ENCODE results near the gene TMEM272. TPM values are rescaled to one million over a fixed set of nuclear protein-coding genes. Genes with fewer than 3 reads are reported as not detected.
A peak's percentile ranks its signal among the peaks of the same experiment; 100 is the strongest.

TMEM272 gene
- total RNA-seq, 4 donors from 2014 or later = not detected

- TF ChIP-seq, protein P1, sequence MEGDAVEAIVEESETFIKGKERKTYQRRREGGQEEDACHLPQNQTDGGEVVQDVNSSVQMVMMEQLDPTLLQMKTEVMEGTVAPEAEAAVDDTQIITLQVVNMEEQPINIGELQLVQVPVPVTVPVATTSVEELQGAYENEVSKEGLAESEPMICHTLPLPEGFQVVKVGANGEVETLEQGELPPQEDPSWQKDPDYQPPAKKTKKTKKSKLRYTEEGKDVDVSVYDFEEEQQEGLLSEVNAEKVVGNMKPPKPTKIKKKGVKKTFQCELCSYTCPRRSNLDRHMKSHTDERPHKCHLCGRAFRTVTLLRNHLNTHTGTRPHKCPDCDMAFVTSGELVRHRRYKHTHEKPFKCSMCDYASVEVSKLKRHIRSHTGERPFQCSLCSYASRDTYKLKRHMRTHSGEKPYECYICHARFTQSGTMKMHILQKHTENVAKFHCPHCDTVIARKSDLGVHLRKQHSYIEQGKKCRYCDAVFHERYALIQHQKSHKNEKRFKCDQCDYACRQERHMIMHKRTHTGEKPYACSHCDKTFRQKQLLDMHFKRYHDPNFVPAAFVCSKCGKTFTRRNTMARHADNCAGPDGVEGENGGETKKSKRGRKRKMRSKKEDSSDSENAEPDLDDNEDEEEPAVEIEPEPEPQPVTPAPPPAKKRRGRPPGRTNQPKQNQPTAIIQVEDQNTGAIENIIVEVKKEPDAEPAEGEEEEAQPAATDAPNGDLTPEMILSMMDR (IDR thresholded peaks at IDR 0.05) = no peak
- TF ChIP-seq EP300 (IDR thresholded peaks at IDR 0.05; ENCODE audit: low read depth) (no peak), POLR2AphosphoS5 (IDR thresholded peaks at IDR 0.05) (no peak)
- Histone ChIP-seq H3K27me3 (no peaks in the 10 kb centered on the region), H3K4me1 (peaks cover 5 to 13% (median 10%) of the 10 kb centered on the region in 4 donors), H3K27ac (no peak overlapping the region), H3K4me3 (no peak overlapping the region), H3K36me3 (no peaks in the 10 kb centered on the region), H3K9me3 (no peaks in the 10 kb centered on the region)
- DNase-seq = no peak
- 85% methylated on average over 8 of the region's 8 CpGs; no CpG with 5 or more reads in 1 of the 2 donors for WGBS, 2 donors (ENCODE audit: low coverage in 1 of 2)
- in situ Hi-C loops (cut with MboI; ENCODE audit: low pct_ligation_motif_present in 1 of 4, low pct_unique_long_range_greater_than_20kb in 1 of 4, low sequenced_read_pairs in 3 of 4) (loop anchor here in 1 of 4 donors (25.0 kb wide), 2 partner anchors 320 to 620 kb away; partner anchors contain the start of gene NEK5), intact Hi-C loops (cut with DNase I; ENCODE audit: low total_unique reads) (no loop called here)
These were observed 27.3 kb downstream of the TMEM272 start for GRCh38 chr13:51817717-51818116.

GRCh38 chr13:51816604-51817249, 28.2 kb downstream of the TMEM272 start:
- TF ChIP-seq, protein P1 (IDR thresholded peaks at IDR 0.05) = no peak
- TF ChIP-seq EP300 (IDR thresholded peaks at IDR 0.05; ENCODE audit: low read depth) = no peak
- TF ChIP-seq POLR2AphosphoS5 (IDR thresholded peaks at IDR 0.05) = no peak
- no peak for TF ChIP-seq POLR2A (IDR thresholded peaks at IDR 0.05)
- no peaks in the 10 kb centered on the region for H3K9me3 ChIP-seq
- intact Hi-C loops (cut with DNase I; ENCODE audit: low total_unique reads) = no loop called here
- DNase-seq = no peak
- H3K27me3 ChIP-seq = no peaks in the 10 kb centered on the region
- no peak overlapping the region for H3K27ac ChIP-seq
- WGBS, 2 donors (ENCODE audit: low coverage in 1 of 2) = 75 to 86% methylated on average over 15 to 19 of the region's 19 CpGs
- in situ Hi-C loops (cut with MboI; ENCODE audit: low pct_ligation_motif_present in 1 of 4, low pct_unique_long_range_greater_than_20kb in 1 of 4, low sequenced_read_pairs in 3 of 4) = loop anchor here in 1 of 4 donors (25.0 kb wide), 2 partner anchors 321 to 621 kb away; partner anchors contain the start of gene NEK5
- H3K4me1 ChIP-seq = peaks cover 5 to 13% (median 10%) of the 10 kb centered on the region in 4 donors
- H3K36me3 ChIP-seq = no peaks in the 10 kb centered on the region
- no peak overlapping the region for H3K4me3 ChIP-seq

GRCh38 chr13:51815848-51816247, 29.1 kb downstream of the TMEM272 start:
- Histone ChIP-seq H3K27me3 (no peaks in the 10 kb centered on the region), H3K4me3 (no peak overlapping the region), H3K27ac (no peak overlapping the region), H3K36me3 (no peaks in the 10 kb centered on the region), H3K4me1 (peaks cover 5 to 13% (median 10%) of the 10 kb centered on the region in 4 donors), H3K9me3 (no peaks in the 10 kb centered on the region)
- DNase-seq = no peak
- in situ Hi-C loops (cut with MboI; ENCODE audit: low pct_ligation_motif_present in 1 of 4, low pct_unique_long_range_greater_than_20kb in 1 of 4, low sequenced_read_pairs in 3 of 4) = loop anchor here in 1 of 4 donors (25.0 kb wide), 2 partner anchors 321 to 621 kb away; partner anchors contain the start of gene NEK5
- TF ChIP-seq POLR2A (IDR thresholded peaks at IDR 0.05) (no peak), EP300 (IDR thresholded peaks at IDR 0.05; ENCODE audit: low read depth) (no peak), POLR2AphosphoS5 (IDR thresholded peaks at IDR 0.05) (no peak)
- TF ChIP-seq, protein P1 (IDR thresholded peaks at IDR 0.05) = no peak
- WGBS, 2 donors (ENCODE audit: low coverage in 1 of 2) = 40 to 48% methylated on average over 1 to 11 of the region's 11 CpGs
- intact Hi-C loops (cut with DNase I; ENCODE audit: low total_unique reads) = no loop called here

DNA sequence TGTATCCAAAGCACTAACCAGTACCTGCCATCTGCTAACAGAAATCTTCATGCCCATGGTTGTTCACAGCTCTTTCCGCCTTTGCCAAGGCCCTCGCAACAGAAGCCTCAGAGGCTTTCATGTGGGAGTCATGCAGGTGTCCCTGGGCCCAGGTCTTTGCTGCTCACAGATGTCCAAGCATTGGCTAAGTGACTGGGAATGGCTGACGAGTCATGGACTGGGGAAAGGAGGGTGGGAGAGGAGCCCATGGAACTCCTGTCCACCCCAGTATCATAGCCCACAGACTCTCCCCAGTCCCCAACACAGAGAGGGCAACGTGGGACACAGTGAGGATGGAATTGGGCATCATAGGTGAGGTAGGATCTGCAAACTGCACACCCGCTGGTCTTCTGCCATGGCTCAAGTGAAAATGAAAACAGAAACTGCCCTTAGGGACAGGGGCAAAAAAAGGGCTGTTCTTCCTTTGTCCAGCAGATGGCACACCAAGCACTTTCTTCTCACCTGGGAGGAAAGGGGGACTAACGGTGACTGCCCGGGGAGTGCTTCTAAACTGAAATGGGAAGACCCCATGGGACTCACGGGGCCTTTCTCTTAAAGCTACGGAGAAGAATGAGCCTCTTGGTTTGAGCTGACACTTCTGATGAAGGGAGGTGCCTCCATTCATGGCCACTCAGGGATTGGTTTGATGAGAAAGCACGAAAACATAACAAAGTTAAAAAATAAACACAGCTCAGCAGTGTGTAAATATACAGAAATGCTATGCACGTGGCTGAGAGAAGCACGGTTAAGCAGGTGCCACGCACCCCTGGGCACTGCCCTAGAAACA, 29.9 kb downstream of the TMEM272 start:
- 12 to 21% methylated on average over 6 to 13 of the region's 13 CpGs for WGBS, 2 donors (ENCODE audit: low coverage in 1 of 2)
- peak overlapping the region in 1 of 4 donors; percentile 46 for H3K27ac ChIP-seq
- peaks cover 5 to 13% (median 10%) of the 10 kb centered on the region in 4 donors for H3K4me1 ChIP-seq
- intact Hi-C loops (cut with DNase I; ENCODE audit: low total_unique reads) (no loop called here), in situ Hi-C loops (cut with MboI; ENCODE audit: low pct_ligation_motif_present in 1 of 4, low pct_unique_long_range_greater_than_20kb in 1 of 4, low sequenced_read_pairs in 3 of 4) (loop anchor here in 1 of 4 donors (25.0 kb wide), 2 partner anchors 322 to 622 kb away; partner anchors contain the start of gene NEK5)
- H3K36me3 ChIP-seq = no peaks in the 10 kb centered on the region
- H3K9me3 ChIP-seq = no peaks in the 10 kb centered on the region
- no peaks in the 10 kb centered on the region for H3K27me3 ChIP-seq
- no peak for TF ChIP-seq POLR2A (IDR thresholded peaks at IDR 0.05)
- TF ChIP-seq, protein P1 (IDR thresholded peaks at IDR 0.05) = peak; percentile 80 to 85 (median 82)
- H3K4me3 ChIP-seq = peak overlapping the region in 1 of 4 donors; percentile 12
- DNase-seq = peak; percentile 83

Data from transverse colon (tissue), 4 donors.